HG02588 (cell line): ENCODE measurements around the gene MTUS2.
A peak's percentile ranks its signal among the peaks of the same experiment; 100 is the strongest.
"Not testable (repeated sequence)": the region's sequence is repeated elsewhere in the genome, so short reads cannot be mapped to it uniquely, and the experiment has no call there.

ENCODE experiments used
- ATAC-seq: cut with Tn5 transposase; IDR thresholded peaks from one replicate; pipeline ENCODE4 v1.9.1; 2021; ENCODE audit warnings: mild to moderate bottlenecking, moderate library complexity; ENCODE audit not compliant: unreplicated experiment

MTUS2 gene

DNA sequence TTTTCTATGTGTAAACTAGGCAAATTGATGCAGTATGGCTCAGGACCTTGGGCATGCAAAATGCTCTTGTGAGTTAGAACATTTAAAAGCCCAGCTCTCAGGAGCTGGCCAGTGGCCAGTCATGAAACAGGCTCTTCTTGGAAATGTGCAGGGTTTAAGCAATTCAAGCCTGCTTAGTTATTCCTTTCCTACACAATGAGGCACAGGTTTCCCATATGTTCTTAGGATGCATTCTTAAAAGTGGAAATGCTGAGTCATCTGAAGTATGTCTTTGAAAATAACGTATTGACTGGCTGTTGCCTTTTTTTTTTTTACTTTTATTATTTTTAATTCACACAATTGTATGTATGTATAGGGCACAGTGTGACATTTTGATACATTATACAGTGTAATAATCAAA lies 474.7 kb downstream of the MTUS2 start:
- no peak for ATAC-seq

DNA sequence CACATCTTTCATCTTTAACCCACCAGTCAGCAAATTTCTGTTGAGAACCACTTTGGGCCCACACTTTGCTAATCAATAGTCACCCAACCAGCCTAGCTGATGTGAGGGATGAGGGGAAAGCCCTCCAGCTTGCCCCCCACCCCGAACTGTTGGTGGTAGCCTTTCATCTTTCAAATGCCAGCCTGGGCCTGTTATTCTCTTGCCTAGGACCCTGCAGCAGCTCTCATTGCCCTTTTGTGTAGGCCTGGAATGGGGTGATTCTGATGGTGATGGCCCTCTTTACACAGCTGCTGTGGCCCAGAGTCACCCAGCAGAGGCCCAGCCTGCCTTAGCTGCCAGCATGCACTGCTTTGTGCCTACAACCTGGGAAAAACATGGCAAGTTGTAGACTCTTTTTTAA lies 480.9 kb downstream of the MTUS2 start:
- ATAC-seq = no peak

DNA sequence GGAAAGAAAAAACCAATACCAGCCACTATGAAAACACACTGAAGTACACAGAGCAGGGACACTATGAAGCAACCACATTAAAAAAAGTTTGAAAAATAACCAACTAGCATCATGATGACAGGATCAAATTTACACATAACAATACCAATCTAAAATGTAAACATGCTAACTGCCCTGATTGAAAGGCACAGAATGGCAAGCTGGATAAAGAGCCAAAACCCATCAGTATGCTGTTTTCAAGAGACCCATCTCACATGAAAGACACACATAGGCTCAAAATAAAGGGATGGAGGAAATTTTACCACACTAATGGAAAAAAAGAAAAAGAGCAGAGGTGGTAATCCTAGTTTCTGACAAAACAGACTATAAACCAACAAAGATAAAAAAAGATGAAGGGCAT lies 484.0 kb downstream of the MTUS2 start:
- ATAC-seq = no peak

DNA sequence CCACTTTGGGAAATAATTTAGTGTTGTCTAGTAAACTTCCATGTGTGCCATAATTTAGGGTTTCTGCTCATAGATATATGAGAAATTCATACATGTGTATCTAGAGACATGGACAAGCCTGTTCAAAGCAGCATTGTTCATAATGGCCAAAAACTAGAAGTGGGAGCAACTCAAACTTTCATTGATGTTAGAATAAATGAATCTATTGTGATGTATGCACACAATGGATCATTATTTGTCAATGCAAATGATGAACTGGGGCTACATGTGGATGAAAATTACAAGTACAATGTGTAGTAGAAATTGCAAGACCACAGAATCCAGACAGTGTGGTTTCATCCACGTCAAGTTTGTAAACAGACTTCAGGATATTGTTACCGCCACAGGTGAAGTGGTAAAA lies 490.7 kb downstream of the MTUS2 start:
- no peak for ATAC-seq

DNA sequence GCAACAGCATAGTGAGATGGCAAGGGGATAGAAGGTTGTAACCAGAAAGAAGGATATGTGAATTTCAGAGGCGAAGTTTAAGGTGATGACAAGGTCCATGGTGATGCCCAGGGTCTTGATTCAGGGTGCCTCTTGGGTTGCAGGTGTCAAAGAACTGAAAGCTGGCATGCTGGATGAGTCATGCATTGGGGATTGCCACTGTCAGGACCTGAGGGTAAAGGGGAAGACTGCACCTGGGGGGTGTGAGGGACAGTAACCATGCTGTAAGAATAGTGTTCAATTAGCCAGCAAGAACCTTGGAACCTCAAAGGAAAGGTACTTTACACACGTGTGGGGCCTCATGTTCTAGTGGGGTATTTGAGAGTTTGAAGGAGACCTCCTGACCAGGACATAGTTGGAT lies 495.7 kb downstream of the MTUS2 start:
- no peak for ATAC-seq

DNA sequence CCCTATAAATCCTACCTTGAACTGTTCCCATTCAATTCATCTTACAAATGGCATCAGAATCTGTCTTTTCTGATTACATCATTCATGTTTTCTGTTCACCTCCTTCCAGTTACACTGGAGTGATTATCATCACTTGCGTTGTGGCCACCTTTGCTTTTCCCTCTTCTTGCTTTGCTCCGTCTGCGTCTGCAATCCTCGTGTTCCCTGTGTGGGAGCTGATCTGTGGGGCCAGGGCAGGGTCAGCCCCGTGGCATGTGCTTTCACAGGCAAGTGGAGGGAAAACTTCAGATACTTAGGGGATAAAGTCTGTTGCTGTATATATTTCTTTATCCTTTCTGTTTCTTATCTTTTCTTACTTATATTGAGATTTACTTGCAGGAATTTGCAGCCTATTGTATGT lies 497.7 kb downstream of the MTUS2 start:
- no peak for ATAC-seq

DNA sequence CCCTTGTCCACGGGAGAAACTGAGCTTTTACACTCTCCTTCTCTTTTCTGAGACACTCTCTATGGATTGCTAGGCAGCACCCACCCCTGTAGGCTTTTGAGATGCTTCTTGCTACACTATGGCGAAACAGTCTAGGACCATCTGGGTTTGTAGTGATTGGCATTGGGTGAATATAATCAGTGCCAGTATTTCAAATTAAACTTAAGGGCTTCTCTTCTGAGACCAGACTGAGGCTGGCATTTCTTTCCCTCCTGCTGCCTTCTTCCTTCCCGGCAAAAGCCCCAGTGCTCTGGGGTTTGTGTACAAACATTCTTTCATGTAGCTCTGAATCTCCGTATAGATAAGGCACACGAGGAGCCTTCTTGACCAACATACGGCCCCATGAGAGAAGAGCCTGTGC lies 498.6 kb downstream of the MTUS2 start:
- ATAC-seq = no peak

DNA sequence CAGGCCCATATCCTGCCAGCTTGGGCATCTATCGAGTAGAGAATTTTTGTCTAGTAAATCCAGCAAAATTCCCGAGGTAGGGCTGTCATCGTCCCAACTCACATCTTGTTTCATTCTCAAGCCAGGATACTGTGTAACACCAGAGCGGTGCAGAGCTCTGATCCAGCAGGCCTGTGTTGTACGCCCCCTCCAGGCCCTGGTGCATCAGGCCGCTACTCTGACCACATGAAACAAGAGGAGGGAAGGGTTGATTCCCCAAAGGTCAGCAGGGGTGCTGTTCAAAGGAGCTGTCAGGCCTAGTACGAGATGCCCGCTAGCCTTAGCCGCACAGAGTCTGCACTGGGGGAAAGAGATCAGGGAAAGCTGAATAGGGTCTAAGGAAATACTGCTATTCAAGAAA lies 499.3 kb downstream of the MTUS2 start:
- no peak for ATAC-seq

DNA sequence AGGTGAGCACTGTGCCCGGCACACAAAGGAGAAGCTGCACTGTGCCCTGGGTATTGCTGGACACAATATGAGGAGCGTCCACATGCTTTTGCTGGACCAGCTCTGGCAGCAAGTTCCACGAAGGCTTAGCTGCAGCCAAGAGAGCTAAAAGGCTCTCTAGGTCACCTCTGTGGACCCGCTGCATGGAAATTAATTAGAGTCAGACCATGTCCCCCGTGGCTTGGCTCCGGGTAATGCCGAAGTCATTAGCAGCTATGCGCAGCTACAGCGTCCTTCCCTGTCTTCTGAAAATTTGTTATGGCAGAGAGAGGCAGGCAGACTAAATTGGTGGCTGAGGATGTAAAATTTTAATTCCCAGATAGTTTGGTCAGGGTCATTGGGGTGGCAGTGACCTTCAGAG lies 503.8 kb downstream of the MTUS2 start:
- ATAC-seq = no peak

DNA sequence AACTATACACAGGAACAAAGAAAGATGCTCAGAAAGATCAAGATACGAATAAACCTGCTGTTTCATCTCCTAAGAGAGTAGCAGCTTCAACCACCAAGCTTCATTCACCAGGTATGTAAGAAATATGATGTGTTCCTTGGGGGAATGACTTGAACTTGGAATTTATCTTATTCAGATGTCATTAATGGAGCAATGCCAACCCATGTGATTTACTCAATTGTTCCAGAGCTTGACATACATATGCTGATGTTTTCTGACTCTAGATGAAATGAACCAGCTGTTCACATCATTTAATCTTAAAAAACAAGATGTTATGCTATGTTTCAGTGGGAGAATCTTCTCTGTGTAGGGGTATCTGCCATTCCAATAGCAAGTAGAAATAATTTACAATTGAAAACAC lies 504.5 kb downstream of the MTUS2 start:
- no peak for ATAC-seq

DNA sequence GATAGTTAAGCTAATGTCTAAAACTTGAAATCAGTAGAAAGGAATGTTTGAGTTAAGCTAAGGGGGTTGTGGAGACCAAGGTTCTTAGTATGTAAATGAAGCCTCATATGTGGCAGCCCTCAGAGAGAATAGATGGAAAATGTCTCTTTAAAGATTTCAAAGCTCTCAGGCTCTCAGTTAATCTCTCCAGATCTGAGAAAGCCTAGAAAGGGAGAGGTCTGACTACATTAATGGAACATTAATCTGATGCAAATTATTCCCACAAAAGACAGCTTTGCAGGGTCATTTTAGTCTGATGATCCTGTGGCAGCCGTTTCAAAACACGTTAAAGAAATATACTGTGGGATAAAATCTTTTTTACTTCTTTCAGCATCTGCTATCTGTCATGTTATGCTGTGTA lies 508.4 kb downstream of the MTUS2 start:
- no peak for ATAC-seq

DNA sequence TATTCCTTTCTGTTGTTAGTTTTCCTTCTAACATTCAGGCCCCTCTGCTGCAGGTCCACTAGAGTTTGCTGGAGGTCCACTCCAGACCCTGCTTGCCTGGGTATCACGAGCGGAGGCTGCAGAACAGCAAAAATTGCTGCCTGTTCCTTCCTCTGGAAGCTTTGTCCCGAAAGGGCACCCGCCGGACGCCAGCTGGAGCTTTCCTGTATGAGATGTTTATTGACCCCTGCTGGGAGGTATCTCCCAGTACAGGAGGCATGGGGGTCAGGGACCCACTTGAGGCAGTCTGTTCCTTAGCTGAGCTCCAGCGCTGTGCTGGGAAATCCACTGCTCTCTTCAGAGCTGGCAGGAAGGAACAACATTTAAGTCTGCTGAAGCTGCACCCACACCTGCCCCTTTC lies 516.2 kb downstream of the MTUS2 start:
- ATAC-seq = no peak

DNA sequence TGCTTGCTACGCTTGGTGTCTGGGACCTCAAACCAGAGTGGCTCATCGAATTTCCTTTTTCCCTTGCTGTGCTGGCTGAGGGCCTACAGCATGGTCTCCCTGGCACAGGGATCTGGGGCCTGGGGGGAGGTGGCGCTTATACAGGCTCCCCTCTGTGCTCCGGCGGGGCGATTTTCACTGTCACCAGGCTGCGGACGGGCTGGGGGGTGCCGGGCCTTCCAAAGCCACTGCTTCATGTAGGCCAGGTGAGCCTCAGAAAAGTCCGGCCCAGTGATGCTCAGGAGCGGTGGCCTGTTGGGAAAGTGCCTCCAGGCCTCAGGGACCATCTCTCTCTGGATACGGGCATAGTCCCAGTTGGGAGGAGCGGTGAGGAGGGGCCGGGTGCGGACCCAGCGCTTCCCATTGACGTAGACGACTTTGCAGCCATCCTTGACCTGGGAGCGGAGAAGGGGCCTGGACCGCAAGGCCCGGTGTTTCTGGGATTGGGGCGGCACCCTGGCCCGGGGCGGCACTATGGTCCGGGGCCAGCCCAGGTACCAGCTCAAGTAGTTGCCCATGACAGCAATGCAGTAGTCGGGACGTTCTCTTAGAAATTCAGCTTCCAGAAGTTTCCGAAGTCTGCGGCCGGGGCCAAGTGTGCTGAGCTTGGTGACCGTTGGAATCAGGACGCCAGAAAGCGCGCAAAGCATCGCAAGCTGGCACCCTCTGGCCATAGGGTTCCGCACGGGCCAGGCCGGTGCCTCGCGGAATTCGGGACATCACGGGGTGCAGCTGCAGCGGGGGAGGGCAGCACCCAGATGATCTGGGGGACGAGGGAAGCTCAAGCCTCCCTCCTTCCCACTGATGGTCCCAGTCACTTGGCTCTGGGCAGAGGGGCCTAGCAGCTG lies 519.5 kb downstream of the MTUS2 start:
- ATAC-seq = no peak

DNA sequence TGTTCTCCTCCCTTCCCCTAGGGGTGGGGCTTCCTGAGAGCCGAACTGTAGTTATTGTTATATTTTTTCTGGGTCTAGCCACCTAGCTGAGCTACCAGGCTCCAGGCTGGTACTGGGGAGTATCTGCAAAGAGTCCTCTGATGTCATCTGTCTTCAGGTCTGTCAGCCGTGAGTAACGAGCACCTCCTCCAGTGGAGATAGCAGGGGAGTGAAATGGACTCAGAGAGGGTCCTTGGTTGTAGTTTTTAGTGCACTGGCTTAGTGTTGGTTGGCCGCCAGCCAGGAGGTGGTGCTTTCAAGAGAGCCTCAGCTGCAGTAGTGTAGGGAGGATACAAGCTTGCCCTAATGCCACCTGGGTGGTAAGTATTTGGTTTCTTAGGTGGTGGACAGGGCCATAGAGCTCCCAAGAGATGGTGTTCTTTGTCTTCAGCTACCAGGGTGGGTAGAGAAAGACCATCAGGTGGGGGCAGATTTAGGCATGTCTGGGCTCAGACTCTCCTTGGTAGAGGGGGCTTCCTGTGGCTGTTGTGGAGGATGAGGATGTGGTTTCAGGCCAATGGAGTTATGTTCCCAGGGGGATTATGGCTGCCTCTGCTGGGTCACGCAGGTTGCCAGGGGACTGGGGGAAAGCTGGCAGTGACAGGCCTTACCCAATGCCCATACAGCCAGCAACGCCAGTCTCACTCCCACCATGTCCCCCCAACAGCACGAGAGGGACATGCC lies 525.9 kb downstream of the MTUS2 start:
- not testable (repeated sequence) for ATAC-seq

DNA sequence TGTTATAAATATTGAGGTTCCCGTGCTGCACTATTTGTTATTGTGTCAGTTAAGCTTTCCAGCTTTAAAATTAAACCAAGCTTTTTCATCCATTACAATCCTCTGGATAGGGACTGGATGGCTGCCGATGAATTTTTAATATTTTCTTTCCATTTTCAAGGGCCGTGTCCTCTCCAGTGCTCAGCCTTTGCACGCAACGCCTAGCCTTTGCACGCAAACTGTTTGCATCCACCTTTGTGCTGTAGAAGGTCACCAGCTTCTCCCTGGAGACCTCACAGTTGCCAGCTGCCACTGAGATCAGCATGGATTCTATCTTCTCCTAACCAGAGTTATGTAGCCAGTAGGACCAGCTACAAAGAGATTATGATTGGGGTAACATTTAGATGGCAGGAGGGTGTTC lies 534.9 kb downstream of the MTUS2 start:
- ATAC-seq = no peak

DNA sequence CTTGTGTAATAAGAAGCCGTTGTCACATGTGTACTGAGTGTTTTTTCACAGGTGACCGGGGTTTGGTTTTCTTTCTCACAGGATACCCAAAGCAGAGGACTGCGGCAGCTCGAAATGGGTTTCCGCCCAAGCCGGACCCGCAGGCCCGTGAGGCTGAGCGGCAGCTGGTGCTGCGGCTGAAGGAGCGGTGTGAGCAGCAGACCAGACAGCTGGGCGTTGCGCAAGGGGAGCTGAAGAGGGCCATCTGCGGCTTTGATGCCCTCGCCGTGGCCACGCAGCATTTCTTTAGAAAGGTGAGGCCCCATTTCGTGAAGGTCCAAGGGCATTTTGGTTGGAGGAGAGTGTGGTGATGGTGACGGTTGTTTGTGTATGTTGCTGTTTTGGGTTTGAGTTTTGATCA lies 539.0 kb downstream of the MTUS2 start:
- ATAC-seq = no peak

DNA sequence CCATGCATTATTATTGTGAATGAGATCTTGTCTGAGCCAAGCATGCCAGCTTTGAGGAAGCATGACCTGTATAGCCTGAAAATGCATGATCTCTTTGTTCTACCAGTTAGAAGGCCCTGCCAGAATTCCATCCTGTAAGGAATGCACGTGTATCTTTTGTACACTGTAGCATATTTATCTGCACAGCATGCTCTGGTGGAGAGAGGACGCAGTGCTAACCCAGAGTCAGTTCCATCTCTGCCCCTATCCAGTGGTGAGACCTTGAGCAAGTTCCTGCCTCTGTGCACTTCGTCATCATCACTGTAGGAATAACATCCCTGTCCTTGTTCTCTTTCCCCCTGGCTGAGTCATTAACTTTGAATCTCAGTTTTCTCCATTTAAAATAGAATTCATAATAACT lies 541.6 kb downstream of the MTUS2 start:
- ATAC-seq = no peak

DNA sequence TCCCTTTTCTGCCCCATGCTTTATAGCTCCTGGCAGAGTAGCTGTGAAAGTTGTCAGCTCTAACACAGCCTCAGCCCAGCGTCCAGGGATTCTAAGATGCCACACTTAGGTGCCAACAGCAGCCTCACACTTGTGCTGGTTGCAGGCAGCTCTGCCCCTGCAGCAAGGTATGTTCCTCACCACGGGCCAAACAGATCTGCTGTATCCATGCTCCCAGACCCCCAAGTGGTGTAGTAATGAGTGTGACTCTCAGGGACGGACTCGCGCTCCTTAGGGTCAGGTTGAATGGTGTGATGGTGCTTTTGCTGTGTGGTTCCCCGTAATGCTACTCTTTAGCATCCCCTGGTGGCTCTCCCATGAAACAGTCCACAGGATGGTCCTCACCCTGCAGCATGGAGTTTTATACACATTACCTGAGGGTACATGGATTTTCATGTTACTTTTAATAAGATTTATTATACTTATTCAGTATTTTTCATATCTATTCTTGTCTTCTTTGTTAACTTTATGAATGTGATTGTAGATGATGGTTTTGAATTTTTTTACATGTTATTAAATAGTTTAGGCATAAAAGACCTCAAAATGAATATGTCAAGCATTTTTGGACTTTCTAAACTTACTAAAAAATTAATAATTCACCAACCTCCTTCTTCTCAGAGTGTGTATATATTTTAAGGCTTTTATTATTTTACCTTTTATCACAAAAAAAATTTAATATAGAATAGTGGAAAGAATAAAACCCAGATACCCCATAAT lies 542.9 kb downstream of the MTUS2 start:
- ATAC-seq = peak; percentile 92

DNA sequence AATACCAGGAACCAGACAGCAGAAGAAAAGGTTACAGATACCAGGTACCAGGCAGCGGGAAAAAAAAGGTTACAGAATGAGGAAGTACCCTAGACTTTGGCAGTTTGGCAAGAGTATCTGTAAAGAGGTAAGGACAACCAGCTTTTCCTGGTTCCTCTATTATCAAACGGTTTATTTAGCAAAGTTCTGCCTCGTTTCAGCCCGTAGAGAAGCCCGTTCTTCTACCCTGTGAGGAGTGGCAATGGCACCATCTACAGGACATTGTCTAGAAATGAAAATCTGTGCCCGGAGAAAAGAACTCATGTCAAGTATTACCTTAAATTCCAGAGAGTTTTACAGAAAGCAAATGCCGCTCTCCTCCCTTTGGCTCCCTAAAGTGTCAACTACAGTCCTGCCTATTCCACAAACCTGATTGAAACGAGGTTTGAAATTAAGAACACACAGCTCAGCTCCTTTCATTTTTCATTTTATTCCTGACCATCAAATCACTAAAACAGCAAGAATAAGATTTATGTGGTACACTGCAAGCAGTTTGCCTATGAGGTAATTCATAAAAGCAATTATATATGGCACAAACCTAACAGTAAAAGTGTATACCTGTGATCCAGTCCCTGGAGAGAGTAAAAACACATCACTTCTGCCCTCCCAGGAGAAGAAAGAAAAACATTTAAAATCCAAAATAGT lies 549.1 kb downstream of the MTUS2 start:
- ATAC-seq = no peak

DNA sequence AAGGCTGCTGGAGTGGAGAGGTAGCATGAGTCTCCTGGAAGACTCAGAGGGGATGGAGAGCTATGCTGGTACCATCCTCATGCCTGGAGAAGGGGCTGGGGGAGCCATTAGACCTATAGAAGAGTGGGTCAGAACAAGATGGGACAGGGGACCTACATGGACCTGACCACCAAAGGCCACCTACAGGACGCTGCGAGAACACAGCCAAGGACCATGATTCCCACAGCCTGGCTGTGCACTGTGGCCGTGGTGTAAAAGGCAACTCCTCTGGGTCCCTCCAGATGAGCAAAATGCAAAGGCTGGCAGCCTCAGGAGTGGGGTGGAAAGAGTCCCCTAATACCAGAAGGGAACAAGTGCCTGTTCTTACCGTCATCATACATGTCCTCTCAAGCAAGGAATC lies 559.1 kb downstream of the MTUS2 start:
- ATAC-seq = no peak

DNA sequence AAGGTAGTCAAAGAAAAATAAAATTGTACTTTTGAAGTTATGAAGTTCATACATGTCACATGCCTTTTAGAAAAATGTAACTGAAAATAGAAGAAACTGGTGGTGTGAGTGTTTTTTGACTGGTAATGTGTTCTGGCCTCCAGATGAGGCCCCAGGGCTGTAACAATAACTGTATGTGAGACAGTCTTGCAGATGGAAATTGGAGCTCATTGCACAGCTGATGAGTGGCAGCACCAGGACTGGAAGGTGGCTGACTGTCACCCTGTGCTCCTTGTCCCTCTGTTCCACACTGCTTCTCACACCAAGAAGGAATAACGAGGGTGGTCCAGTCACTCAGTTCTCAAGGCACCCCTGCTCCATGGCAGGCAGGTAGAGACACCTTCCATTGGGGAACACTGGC lies 559.7 kb downstream of the MTUS2 start:
- no peak for ATAC-seq
